CD4-positive, alpha-beta T cell treated with Interleukin-4 for 1 hour (primary cell): ENCODE measurements around the gene IFI30.
A peak's percentile ranks its signal among the peaks of the same experiment; 100 is the strongest.

Experiments used
- DNase-seq, 2 donors: peaks; one replicate each; pipeline ENCODE4 v3.0.0-alpha.2; 2020 to 2022

Gene IFI30

DNA sequence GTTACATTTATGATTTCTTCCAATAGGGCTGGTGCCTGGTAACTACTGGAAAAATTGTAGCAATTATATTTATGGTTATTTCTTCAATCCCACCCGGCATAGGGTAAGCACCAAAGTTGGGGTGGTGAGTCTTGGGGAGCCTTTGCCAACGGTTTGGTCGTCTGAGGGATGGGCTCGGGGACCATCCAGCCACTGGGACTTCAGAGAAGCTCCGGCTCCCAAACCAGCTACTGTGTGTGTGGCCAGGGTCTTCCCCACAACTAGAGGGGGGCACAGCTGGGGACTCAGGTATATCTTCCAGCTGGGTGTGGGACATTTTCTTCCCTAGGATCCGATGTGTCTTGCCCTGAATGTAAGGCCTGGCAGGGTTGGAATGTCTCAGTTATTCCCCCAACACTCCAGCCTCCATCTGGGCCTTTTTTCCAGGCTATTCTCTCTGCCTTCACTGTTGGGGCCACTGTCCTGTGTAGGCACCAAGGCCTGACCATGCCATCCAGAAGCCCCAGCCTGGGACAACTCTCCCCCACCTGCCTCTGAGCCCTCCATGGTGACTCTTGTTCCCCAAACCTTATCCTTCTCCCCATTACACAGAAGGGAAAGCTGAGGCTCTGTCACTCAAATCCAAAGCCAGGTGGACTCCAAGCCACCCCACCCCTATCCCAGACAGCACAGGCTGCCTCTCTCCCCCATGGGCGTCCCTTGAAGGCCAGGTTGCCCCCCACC is 1.1 kb upstream of the IFI30 start:
- no peak for DNase-seq

DNA sequence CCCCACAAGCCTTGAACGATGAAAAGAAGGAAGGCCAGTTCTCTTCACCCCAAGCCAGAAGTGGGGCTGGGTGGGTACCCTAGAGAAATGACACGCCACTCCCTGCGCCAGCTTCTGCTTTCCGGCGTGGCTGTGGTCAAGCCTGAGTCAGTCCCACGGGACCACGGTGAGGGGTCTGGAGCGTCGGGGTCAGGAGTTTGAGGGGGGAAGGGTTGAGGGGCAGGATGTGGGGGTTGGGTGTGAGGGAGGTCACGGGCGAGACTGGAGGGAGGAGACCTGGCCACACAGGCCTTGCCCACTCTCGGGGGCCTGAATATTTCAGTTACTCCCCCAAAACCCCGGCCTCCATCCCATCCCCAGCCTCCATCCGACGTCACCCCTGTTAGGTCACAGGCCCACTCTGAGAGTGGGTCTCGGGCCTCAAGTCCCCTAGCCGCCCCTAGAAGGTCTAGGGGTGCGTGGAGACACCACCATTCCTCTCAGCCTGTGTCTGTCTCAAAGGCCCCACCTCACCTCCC is 500 bp upstream of the IFI30 start:
- DNase-seq, result peak; percentile 30 to 86

DNA sequence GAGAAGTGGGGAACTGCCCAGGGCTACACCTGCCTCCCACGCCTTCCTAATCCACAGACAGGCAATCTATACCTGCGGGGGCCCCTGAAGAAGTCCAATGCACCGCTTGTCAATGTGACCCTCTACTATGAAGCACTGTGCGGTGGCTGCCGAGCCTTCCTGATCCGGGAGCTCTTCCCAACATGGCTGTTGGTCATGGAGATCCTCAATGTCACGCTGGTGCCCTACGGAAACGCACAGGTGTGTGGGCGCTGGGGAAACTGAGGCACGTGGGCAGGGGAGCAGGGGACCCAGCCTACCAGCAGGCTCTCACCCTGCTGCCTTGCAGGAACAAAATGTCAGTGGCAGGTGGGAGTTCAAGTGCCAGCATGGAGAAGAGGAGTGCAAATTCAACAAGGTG is 1.4 kb downstream of the IFI30 start:
- no peak for DNase-seq

DNA sequence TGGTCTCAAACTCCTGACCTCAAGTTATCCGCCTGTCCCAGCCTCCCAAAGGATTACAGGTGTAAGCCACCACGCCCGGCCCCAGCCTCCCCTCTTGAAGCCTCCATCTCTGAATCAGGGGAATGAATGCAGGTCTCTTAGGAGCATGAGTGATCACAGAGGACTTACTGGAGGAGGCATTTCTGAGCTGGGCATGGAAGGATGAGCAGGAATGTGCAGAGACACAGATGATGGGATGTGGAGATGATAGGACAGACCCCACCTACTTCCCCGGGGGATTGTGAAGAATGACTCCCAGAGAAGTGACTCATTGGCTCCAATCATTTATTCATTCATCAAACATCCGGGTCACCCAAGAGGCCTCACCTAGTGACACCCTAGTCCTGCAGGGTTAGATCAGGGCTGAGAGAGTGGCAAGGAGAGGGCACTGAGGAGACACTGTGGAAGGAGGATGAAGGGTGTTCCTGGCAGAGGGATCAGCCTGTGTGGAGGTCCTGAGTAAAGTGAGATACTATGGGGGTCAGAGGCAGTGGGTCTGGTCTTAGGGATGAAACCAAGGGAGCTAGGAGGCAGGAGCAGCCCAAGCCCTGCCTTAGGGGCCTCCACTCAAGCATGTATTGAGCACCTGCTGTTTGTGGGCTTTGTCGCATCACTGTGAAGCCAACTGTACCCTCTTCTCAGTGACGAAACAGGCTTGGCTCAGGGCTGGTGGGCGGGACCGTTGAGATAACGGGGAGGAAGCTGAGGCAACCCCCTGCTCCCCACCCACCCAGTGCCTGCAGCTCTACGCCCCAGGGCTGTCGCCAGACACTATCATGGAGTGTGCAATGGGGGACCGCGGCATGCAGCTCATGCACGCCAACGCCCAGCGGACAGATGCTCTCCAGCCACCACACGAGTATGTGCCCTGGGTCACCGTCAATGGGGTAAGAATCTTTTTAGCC is 3.0 kb downstream of the IFI30 start:
- DNase-seq, result no peak

DNA sequence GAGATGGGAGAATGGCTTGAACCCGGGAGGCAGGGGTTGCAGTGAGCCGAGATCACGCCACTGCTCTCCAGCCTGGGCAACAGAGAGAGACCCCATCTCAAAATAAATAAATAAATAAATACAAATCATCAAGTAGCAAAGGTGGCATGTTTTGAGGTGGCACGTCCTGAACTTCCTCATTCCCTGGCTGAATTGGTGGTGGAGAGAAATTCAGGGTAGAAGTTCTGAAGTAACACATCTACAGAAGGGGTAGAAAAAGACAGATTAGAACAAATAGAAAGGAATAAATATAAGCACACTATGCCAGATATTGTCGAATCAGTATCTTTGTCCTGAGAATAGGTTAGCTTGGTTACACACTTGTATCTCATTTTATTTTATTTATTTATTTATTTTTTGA is 6.3 kb downstream of the IFI30 start:
- no peak for DNase-seq

DNA sequence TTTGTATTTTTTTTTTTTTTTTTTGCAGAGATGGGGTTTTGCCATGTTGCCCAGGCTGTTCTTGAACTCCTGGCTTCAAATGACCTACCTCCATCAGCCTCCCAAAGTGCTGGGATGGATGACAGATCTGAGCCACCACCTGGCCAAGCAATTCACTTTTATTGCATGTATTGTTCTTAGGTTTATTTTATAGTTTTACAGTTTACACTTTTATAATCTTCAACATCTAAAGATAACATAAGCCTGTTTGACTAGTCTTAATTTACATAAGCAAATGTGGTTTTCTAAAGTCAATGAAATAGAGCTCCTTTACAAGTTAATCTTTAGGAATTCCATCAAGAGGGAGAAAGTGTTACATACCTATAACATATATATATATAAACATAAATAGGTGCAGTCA is 9.9 kb downstream of the IFI30 start:
- no peak for DNase-seq

DNA sequence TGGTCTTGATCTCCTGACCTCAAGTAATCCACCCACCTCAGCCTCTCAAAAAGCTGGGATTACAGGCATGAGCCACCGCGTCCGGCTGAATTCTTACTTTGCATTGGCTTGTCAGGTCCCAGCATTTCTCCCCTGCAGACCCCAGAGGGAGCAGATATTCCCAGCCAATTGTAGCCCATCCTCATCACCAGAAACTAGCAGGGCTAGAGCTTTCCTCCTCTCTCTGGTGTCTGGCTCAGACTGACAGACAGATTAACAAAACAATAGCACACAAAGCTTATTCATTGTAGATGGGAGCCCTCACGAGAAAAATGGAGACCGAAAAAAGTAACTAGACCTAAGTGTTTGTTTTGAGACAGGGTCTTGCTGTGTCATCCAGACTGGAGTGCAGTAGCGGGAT is 11.9 kb downstream of the IFI30 start:
- DNase-seq, result no peak

DNA sequence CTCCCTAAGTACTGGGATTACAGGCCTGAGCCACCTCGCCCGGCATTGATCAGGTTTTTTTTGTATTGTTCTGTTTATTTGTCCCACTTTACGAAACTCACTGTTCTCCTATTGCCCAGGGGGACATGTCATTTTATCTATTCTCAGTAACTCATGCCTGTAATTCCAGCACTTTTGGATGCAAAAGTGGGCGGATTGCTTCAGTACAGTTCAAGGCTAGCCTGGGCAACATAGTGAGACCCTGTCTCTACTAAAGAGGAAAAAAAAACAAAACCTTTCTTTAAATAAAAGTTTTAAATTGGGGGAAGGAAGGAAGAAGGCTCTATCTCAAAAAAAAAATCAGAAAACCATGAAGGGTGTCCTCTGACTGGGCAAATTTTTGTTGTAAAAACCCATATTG is 16.7 kb downstream of the IFI30 start:
- DNase-seq, result no peak

DNA sequence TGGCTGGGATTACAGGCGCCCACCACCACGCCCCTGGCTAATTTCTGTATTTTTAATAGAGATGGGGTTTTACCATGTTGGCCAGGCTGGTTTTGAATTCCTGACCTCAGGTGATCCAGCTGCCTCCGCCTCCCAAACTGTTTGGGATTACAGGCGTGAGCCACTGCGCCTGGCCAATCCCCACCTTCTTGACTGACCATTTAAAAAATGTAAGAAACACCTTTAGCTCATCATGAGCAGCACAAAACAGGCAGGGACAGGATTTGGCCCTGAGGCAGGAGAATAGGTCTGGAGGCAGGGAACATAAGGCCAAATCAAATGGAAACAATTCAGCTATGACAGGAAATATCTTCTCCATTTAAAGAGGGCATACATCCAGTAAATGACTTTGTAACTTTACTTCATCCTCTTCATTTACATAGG is 18.0 kb downstream of the IFI30 start:
- no peak for DNase-seq

DNA sequence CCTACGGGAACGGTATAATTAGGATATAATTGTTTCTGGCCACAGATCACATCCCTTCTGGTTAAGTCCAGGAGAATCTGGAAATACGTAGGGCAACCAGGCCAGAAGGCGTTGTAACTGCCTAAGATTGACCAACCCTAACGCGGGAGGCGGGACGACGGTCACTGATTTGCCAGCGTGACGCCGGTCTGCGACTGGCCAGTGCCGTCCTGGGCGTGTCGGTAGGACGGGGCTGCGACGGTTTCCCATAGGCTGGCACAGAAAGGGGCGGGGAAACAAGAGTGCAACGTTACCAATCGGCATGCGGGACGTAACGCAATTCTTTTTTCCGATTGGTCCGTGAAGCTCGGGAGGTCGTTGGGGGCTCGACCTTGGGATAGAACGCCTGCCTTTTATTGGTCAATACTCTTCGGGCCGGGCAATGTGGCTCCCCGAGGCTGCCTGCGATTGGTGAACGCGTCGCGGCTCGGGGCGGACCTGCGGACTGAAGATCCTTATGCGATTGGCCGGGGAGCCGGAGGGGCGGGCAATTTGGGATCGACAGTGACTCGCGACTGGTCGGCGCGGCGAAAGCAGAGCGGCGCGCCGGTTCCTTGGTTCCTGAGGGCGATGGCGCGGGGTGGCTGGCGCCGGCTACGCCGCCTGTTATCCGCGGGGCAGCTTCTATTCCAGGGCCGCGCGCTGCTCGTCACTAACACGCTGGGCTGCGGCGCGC is 19.2 kb downstream of the IFI30 start, which contains the start of gene MPV17L2:
MPV17L2 (plus strand) TSS at position 546 of the 715 bp plus-strand sequence; CDS start at position 610, 64 bp downstream.
- peak; percentile 100 for DNase-seq

DNA sequence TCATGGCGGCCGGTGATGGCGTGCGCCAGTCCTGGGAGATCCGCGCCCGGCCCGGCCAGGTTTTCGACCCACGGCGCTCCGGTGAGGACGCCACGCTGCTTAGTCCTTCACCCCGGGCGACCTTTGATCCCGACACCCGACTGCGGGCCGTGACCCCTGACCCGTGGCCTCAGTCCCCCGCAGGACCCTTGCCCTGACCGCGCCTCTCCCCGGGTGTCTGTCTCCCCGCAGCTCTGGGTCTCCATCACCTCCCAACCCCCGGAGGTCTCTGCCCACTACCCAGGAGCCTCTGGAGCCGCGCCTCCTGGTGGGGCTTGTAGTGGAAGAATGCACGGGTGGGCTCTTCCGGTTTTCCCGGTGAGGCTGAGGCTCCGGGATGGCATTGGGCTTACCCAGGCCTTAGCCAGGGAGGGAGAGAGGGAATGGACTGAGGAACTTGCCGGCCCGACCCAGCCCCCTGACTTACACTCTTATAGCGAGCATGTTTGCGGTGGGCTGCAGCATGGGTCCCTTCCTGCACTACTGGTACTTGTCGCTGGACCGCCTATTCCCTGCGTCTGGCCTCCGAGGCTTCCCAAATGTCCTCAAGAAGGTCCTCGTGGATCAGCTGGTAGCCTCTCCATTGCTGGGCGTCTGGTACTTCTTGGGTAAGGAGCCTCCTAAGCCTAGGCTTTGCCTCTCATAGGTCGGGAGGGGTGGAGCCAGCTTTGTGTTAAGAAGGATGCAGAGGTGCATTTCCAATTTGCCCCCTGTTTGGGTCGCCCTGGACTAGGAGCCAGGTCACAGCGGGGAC is 20.0 kb downstream of the IFI30 start:
- DNase-seq, result no peak

DNA sequence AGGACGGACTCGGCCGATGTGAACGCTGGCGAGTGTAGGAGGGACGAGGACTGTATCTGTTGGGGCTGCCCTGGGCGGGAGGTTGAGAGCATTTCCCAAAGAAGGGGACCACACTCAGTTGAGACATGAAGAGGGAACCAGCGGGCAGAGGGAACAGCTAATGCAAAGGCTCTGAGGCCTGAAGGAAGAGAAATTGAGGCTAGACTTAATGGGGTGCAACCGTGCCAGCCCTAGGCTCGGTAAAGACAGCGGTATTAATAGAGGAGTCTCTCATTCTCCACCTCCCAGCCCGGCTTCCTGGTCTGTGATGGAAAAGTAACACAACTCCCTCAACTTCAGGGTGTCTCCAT is 20.5 kb downstream of the IFI30 start:
- no peak for DNase-seq

DNA sequence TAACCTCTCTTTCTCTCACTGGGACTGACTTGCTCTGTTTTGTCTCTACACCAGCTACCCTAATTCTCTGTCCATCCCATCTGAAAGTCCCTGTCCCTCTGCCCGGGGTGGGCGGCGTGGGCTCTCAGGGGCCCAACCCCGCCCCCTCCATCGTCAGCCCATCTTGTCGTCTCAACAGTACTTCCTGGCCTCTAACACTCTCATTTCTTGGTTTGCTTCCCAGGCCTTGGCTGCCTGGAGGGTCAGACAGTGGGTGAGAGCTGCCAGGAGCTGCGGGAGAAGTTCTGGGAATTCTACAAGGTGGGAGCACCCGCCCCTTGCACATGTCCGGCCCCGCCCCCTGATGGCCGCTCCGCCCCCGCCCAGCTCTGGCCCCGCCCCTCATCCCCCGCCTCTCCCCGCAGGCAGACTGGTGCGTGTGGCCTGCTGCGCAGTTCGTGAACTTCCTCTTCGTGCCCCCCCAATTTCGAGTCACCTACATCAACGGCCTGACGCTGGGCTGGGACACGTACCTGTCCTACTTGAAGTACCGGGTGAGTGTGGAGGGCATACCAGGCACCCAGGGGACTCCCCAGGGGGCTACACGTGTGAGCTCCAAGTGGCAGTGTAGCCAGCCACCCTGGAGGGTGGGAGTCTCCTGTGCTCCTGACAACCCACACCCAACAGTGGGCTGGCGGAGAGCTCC is 21.1 kb downstream of the IFI30 start:
- DNase-seq, result peak; percentile 44 to 68

DNA sequence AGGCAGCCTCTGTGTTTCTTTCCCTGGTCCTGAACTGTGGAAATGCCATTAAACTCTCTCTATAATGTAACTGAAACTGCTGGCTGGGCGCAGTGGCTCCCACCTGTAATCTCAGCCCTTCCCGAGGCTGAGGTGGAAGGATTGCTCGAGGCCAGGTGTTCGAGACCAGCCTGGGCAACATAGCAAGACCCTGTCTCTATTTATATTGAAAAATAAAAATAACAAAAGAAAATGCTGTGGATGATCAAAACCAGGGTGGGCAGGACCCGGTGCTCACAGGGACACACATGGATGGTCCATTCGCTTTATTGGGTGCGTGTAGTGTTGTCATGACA is 22.9 kb downstream of the IFI30 start:
- no peak for DNase-seq

DNA sequence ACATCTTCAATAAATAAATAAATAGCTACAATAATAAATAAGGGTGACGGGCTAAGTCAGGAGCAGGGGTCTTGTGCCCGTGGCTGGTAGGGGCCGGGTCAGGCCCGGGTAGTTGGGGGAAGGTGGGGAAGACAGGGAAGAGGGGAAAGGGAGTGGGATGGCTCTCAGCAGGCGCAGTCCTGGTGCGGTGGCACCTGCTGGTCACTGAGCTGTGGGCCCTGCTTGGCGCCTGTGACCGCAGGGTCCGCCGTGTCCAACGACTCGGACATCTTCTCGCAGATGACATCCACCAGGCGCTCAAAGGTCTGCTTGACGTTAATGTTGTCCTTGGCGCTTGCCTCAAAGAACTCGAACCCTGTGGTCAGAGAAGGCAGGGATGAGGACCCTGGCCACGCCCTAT is 23.7 kb downstream of the IFI30 start:
- no peak for DNase-seq

DNA sequence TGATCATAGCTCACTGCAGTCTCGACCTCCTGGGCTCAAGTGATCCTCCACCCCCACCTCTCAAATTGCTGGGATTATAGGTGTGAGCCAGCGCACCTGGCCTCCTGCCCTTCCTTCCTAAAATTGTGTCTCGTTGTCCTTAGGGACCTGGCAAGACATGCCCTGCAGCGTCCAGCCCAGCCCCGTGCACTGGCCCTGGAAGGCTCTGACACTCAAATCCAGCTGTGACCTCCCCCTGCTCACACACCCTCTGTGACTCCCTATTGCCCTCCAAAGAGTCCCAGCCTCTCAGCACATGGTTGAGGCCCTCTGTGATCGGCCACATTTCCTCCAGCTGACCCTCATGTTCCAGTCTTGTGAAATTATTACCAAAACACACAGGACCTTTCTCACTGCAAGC is 24.3 kb downstream of the IFI30 start:
- no peak for DNase-seq

DNA sequence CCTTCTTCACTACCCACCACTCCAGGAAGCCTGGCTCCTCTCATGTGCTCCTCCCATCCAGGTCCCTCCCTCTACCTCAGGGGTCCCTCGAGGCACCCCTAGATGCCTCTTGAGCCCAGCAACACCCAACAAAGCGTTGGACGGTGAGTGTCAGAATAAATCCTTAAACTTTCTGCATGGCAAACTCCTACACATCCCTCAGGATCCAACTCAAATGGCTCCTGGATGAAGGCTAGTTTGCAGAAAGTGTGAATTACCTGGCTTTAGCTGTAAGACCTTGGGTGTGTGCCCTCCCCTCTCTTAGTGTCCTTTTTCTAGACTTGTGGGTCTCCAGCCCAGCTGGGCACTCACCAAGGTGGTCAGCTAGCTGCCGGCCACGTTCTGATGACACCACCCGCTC is 24.8 kb downstream of the IFI30 start:
- DNase-seq, result no peak

DNA sequence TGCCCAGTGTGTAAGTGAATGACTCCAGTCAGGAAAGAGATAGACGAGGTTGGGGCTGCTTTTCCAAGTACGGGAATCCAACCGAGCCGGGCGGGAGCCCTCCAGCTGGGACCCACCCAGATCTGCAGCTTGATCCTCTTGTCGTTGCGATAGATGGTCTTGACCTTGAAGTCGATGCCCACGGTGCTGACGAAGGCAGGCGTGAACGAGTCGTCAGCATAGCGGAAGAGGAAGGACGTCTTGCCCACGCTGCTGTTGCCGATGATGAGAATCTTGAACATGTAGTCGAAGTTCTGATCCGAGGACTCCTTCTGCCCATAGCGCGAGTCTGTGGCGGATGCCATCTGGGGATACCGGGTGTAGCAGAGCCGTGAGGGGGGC is 28.8 kb downstream of the IFI30 start:
- DNase-seq, result no peak

DNA sequence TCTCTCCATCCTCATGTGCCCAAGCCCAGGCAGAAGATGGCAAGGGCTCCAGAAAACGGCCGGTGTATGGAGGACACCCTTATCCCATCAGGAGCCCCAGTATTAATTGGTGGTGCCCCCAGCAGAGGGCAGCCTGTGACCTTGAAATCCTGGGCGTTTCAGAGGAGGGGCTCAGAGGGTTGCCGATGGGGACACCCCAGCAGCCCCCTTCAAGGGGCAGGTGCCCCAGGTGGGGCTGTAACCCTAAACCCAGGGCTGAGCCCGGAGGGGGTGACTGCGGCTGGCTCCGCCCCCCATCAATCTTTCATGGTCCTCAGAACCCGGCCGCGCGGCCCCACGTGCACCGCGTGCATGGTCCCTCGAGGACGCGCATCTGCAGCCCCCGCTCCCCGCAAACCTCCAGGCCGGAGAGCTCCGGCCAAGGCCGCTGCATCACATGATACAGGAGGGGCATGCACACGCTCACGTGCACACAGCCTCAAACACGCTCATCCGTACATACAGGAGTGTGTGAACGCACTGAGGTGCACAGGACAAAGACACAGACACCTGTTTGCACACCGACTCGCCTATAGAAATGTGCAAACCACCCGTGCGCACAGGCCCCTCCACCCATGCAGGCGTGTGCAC is 29.3 kb downstream of the IFI30 start:
- peak; percentile 20 to 30 for DNase-seq

DNA sequence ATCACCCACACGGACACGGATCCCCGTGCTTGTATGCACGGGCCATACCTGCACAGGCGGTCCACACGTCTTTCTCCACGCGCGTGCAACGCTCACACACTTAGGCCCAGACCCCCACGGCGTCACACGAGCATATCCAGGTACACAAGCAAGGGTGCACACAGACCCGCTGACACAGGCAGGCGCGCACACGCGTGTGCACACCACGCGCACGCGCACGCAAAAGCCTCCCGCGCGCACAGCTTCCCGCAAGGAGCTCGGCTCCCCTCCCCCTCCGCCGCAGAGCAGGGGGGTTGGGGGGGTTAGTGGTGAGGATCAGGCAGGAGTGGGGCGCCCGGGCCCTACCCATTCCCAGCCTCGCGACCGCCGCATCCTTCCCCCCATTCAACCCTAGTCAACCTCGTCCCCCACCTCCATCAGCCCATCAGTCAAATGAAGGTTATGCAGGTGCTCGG is 29.8 kb downstream of the IFI30 start:
- peak in 1 of 2 donors; percentile 57 for DNase-seq

DNA sequence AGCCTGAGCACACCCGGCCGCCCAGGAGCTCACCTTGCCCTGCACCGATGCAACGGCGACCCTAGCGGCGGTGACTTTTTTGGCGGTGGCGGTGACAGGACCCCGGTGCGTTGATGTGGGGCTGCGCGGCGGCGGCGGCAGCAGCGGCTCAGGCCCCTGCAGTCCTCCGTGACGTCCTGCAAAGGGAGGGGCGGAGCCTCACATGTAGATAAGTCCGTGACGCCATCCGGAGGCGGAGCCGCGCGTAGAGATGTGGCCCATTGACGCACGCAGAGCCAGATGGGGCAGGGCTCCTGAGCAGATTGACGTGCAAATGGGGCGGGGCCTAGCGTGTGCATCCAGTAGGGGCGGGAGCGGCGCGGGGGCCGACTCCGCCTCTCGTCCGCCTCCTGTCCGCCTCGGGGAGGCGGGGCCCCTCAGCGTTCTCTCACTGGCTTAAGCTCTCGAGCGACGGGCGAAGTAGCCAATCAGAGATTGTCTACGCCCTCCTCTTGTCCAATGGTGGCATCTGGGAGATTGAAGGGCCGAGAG is 30.3 kb downstream of the IFI30 start, which contains the start of gene RAB3A:
RAB3A (minus strand) TSS at position 180 of the 531 bp plus-strand sequence. CDS start 1,302 bp downstream, outside the sequence.
- peak; percentile 99 to 100 for DNase-seq
